ENCODE measurements around the gene SFI1.
"Not testable (repeated sequence)": the region's sequence is repeated elsewhere in the genome, so short reads cannot be mapped to it uniquely, and the experiment has no call there.

SFI1 gene, protein sequence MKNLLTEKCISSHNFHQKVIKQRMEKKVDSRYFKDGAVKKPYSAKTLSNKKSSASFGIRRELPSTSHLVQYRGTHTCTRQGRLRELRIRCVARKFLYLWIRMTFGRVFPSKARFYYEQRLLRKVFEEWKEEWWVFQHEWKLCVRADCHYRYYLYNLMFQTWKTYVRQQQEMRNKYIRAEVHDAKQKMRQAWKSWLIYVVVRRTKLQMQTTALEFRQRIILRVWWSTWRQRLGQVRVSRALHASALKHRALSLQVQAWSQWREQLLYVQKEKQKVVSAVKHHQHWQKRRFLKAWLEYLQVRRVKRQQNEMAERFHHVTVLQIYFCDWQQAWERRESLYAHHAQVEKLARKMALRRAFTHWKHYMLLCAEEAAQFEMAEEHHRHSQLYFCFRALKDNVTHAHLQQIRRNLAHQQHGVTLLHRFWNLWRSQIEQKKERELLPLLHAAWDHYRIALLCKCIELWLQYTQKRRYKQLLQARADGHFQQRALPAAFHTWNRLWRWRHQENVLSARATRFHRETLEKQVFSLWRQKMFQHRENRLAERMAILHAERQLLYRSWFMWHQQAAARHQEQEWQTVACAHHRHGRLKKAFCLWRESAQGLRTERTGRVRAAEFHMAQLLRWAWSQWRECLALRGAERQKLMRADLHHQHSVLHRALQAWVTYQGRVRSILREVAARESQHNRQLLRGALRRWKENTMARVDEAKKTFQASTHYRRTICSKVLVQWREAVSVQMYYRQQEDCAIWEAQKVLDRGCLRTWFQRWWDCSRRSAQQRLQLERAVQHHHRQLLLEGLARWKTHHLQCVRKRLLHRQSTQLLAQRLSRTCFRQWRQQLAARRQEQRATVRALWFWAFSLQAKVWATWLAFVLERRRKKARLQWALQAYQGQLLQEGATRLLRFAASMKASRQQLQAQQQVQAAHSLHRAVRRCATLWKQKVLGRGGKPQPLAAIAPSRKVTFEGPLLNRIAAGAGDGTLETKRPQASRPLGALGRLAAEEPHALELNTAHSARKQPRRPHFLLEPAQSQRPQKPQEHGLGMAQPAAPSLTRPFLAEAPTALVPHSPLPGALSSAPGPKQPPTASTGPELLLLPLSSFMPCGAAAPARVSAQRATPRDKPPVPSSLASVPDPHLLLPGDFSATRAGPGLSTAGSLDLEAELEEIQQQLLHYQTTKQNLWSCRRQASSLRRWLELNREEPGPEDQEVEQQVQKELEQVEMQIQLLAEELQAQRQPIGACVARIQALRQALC

DNA sequence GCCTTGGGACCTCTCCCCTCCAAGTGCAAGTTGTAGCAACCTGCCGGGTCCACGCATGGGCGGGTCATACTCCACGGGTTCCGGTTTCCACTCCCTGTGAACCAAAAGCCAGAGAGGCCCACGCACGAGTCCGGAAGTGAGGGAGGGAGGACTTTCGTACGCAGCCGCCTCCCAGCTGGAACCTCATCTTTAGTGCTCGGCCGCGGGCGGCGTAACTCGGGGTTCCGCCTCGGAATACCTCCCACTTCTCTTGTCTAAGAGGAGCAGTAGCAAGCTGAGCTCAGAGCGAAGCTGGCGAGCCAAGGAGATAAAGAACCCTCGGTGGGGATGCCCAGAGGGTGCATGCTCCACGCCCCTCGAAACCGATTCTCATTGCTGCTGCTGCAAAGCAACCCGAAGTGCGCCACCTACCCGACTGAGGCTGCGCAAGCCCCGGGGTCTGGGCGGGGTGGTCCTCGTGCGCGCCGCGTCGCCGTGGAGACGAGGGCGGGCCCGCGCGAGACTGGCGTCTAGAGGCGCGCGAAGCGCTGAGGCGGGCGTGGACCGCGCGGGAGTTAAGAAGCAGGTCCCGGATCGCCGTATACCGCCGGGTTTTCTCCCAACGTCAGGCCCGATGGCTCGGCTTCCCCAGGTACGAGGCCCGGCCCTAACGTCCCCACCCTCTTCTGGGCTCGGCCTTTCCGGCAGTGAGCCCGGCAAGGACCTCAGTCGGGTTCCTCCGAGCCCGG, at the start of gene SFI1:
SFI1 (plus strand) TSS at position 530 of the 728 bp plus-strand sequence. CDS start 11,749 bp downstream, outside the sequence.
- DNase-seq, result peak; percentile 90

DNA sequence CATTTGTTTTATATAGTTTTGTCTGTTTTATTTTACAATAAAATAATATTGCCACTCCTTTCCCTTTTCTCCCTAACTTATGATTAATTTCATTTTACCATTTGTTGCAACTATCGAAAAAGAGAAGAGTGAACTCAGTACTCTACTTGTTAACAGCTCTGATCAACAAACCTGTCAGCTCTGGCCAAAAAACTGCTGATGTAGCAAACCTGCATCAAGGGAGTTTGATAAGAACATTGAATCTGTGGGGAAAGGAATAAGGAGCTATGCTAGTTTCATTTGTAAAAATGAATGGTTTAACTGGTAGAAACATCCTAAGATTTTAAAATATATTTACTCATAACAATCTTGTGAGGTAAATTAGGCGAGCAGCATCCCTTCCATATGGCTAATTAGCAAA, 49.6 kb upstream of the SFI1 start:
- no peak for DNase-seq

DNA sequence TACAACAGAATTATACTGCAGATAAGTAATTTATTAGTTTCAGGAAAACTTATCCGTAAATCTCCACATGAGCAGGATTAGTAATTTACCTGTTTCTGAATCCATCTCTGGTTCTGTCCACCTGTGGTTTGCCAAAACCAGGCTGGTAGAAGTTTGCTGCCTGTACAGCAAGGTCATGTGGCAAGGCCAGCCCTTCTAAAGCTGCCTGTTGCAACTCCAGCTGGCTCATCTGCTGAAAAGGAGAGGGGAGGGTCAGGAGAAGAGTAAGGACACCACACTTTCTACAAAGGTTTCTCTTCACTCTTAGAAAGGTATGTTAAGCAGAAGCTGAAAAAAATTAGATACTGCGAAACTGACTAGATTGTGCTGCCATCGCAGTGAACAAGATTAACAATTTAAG, 49.0 kb upstream of the SFI1 start:
- DNase-seq, result no peak

DNA sequence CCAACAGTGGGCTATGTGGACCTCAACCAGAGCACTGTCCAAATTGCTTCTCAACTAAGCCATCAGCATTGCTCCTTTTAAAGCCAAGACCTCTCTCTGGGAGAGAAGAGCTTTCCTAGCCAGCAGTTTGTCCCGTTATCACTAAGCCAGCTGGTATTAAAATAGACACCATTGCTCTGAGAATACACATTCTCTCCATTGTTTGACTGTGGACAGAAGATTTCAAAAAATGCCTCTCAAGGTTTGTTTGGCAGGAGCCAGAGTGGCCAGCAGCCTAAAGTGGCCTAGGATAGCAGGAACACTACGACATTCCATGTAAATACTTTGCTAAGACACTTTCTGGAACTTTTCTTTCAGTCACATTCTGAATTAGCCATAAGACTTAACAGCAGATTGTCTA, 48.0 kb upstream of the SFI1 start:
- DNase-seq, result no peak

DNA sequence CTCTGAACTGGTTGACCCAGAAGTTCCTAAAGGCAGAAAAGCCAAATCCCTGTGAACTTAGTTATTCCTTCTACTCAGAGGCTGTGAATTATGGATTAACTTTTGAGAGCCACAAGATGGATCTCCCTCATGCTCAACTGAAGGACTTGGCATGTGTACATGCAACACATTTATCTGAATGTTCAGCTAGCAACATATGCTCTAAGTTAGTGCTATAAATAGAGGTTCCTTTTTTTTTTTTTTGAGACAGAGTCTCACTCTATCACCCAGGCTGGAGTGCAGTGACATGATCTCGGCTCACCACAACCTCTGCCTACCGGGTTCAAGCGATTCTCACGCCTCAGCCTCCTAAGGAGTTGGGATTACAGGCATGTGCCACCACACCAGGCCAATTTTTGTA, 46.8 kb upstream of the SFI1 start:
- DNase-seq, result no peak

DNA sequence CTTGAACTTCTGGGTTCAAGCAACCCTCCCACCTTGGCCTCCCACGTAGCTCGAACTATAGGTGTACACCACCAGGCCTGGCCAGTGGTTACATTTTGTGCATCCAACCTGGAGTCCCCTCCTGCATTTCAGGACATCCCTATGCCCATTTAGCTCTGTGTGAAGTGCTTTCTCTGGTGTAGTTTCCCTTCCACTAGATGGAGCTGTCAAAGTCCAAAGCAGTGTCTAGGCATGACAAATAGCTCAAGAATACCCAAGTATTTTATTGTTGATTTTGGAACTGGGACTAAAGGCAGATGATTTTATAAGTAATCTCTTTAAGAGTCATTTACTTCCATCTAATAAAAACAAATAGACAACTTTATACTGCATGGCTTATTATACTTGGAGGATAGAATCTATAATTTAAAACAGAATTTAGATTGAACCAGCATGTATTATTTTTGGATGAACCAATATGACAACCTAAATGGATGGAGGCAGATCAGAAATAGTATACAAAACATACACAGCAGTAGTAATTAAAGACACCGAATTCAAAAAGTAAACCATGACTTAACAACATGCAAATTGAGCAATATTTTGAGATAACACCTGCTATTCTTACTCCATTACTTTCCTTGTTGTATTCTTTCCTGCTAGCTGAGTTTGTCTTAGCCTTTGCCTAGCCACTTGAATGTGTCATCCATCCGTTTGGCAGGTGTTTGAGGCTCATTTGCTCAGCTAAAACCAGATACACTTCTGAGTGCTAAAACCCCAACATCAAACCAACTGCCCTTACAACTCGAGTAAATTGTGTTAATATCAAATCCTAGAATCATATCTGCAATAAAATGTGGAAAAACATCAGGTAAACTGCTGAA, 44.4 kb upstream of the SFI1 start:
- peak; percentile 42 for DNase-seq

DNA sequence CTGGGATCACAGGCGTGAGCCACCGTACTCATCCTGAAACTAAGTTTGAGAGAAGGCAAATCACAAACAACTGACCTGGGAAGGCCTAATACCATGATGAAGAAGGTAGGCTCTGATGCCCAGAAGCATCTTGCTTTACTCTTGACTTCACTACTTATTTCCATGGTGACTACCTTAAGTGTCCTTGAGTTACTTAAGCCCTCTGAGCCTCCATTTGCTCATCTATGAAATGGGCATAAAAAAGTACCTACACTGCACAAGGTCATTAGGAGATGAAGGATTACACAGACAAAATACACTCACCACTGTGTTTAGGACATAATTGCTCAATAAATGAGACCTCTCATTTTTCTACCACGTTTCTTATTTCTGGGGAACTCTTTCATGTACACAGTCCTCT, 34.6 kb upstream of the SFI1 start:
- DNase-seq, result no peak

DNA sequence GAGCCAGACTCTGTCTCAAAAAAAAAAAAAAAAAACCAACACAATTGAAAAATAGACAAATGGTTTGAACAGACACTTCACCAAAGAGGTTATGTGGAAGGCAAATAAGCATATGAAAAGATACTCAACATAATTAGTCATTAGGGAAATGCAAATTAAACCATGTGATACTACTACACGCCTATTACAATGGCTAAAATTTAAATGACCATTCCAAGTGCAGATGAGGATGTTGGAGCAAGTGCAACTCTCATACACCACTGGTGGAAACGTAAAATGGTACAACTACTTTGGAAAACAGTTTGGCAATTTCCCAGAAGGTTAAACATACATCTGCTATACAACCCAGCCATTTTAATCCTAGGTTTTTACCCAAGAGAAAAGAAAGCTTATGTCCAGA, 31.0 kb upstream of the SFI1 start:
- no peak for DNase-seq

DNA sequence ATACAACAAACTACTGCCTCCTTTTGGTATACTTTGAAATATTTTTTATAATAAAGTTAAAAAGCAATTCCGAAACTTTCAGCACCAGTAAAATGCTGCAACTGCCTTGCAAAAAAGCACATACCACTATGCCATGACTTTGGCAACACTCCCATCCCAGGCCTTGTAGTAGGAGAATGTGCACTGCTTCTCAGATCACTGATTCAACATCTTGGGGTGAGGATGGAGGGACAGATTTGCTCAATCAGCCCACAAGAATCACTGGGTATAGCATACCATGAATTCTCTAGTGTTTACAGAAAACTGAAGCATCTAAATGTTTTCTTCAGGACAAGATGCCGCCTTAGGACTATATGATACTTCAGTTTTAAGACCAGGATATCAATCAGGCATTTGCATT, 21.6 kb upstream of the SFI1 start:
- DNase-seq, result no peak

DNA sequence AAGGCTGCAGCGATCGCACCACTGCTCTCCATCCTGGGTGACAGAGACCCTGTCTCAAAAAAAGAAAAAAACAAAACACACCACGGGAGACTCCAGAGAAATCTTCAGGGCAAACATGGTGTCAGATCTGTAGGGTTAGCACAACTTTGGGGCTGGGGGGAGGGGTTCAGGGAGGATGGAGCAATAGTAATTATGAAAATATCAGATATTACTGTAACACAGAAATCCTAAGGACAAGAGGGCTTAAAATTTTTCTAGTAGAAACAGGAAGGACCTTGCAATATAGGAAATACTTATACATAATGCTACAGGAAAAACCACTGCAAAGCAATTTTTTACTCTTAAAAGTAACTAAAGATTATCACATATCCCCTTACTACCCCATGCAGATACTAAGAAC, 20.5 kb upstream of the SFI1 start:
- DNase-seq, result no peak

DNA sequence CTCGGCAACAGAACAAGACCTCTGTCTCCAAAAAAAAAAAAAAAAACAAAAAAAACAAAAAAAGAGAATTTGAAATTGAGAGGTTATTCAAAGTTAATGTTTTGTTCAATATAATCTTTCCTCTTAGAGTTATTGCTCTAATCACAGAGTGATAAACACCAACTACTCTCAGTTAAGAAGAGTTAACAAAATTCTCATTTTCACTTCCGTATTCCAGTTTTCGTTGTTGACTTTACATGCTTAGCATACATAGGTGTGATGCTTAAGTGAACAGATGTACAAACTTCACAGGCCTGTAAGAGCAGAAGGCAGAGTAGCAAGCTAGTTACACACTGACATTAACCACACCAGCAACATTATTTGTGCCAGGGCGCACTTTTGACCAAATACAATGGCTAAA, 19.0 kb upstream of the SFI1 start:
- DNase-seq, result no peak

DNA sequence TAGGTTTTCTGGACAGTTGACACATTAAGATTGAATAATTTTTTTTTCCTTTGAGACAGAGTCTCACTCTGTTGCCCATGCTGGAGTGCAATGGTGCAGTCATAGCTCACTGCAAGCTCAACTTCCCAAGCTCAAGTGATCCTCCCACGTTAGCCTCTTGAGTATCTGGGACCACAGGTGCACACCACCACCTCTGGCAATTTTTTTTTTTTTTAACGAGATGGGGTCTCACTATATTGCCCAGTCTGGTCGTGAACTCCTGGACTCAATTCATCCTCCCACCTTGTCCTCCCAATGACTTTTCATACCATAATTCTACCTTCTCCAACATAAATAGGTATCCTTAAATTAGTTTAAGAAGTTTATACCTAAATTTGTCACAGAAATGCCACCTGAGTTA, 15.2 kb upstream of the SFI1 start:
- no peak for DNase-seq

DNA sequence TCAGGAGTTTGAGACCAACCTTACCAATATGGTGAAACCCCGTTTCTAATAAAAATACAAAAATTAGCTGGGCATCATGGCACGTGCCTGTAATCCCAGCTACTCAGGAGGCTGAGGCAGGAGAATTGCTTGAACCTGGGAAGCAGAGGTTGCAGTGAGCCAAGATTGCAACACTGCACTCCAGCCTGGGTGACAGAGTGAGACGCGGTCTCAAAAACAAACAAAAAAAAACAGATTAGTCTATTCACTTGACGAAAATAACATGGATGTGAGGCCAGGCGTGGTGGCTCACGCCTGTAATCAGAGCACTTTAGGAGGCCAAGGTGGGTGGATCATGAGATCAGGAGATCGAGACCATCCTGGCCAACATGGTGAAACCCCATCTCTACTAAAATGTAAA, 13.9 kb upstream of the SFI1 start:
- DNase-seq, result not testable (repeated sequence)

DNA sequence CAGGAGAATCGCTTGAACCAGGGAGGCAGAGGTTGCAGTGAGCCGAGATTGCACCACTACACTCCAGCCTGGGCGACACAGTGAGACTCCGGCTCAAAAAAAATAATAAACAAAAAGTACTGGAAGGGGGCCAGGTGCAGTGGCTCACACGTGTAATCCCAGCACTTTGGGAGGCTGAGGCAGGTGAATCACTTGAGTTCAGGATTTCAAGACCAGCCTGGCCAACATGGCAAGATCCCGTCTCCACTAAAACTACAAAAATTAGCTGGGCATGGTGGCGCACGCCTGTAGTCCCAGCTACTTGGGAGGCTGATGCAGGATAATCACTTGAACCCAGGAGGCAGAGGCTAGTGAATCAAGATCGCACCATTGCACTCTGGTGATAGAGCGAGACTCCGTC, 10.0 kb upstream of the SFI1 start:
- DNase-seq, result not testable (repeated sequence)

DNA sequence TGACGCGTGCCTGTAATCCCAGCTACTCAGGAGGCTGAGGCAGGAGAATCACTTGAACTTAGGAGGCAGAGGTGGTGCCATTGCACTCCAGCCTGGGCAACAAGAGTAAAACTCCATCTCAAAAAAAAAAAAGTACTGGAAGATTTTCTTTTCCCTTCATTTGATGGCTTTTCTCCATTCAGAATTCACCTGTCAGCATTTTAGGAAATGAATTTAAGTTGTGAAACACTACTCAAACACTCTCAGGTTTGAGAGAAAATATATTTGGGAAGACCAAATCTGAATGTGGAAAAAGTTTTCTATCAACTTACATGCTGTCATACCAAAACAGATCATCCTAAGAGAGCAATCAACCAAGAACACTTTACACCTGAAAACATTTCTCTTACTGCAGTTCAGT, 9.4 kb upstream of the SFI1 start:
- no peak for DNase-seq

DNA sequence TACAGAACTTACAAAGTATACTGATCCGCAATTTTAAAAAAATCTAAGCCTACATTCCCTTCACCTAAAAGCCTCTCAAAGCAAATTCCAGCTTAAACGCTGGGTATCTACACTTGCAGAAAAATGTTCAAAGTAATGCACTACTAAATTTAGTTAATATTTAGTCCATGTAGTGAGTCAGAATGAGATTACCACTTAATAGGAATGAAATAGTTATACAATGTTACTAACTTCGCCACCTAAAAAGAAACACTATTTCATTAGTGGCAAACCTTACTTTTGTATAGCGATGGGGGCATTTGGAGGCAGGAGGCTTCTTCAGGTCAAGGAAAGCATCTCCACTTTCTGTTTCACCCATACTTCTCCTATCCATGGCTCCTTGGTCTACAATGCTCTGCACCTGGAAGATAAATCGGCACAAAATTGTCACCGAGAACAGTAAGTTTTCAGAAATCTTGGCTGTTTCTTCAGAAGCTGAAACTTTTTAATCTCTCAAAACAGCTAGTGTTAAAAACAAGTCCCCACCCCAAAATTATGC, 7.9 kb upstream of the SFI1 start:
- no peak for DNase-seq

DNA sequence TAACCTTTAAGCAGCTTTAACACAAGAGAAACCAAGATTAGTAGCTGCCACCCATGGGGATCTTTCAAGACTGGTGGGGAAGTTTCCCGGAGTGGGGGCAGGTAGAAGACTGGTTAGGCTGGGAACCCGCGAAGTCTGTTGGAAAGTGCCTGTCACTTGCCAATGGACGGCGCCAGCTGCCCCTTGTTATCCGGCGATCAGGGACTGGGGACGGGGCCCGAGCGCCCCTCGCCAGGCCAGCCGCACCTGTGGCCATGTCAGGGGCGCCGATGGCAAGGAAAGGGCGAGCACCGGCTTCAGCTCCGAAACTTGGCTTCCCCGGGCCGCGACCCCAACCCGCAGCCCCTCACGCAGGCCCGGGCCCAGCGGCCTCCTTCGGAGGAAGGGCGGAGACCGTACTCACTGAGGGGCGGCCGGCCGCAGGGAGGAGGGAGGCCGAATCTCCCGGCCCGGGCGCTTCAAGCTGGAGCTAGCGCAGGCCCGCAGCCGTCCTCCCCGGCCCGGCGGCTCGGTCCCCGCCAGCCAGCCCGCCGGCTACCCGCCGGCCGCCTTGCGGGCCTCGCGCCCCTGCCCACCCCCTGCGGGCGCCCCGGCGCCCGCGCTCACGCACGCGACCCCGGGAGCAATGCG, 7.2 kb upstream of the SFI1 start:
- peak; percentile 40 for DNase-seq

DNA sequence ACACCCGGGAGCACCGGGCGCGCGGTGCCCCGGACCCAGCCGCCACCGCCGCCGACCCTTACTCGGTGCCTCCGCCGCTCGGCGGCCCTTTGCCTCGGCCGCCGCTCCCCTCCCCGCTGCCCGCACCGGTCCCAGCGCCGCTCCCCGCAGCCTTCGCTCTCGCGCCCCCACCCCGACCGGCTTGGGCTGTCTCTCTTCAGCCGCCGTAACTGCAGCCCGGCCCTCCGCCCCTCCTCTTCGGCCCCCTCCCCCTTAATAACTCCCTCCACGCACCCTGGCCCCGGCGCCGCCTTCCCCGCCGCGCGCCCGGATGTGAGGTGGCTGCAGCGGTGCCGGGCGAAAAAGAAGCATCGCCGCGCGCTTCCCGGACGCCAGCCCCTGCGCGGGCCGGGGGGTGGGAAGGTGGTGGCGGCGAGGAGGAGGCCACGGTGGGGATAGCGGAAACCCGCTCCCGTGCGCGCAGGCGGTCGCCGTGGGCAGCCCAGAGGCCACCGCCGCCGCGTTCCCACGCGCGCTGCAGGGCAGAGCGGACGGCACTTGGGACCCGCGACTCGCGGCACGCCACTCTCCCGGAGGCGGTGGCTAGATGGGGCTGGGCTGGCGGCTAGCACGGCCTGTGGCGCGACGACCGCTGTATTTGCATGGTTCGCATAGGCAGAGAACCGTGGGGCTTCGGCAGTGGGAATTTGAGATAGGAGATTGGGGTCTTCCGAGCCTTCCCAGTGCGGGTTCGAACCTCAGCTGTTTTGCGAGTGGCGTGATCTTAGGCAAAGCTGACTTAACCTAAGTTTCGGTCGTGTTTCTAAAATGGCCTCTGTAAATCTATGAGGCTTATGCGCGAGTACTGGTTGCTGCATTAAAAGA, 6.5 kb upstream of the SFI1 start, which contains the start of gene EIF4ENIF1:
EIF4ENIF1 (minus strand) TSS at position 211 of the 864 bp plus-strand sequence. CDS start 1,124 bp downstream, outside the sequence.
- peak; percentile 89 for DNase-seq

DNA sequence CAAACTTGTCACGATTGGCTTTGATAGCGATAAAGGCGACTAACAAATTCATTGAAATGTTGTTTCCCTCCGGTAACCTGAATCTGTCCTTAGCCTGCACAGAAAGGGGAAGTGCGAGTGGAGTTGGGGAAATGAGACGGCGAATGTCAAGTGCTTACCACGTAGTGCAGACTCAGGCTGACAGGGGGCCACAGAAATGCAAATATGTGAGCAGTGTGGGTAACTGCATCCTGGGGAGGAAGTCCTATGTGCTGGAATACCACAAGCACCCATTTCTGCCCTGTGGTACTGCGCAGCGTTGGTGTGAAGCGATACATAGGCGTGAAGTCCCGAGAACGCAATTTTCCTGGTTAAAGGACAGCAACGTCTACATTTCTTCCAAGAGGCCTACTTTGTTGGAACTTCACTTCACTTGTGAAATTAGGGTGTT, 5.8 kb upstream of the SFI1 start:
- peak; percentile 47 for DNase-seq

All from NCI-H82 (cell line).